CD4-positive, alpha-beta T cell (primary cell): ENCODE data around the gene GPR176. TPM values are rescaled to one million over a fixed set of nuclear protein-coding genes. Genes with fewer than 3 reads are reported as not detected.

ENCODE experiments used
- ATAC-seq: fragments of 200-7000 bp; cut with Tn5 transposase; one replicate; pipeline ENCODE4 v1.10.0; 2022; ENCODE audit warnings: mild to moderate bottlenecking; ENCODE audit not compliant: poor library complexity
- CTCF ChIA-PET: fragments of 350-600 bp; sonication (Branson Sonifier 250); formaldehyde crosslinking; loops from one replicate; lab custom pipeline; 2021; ENCODE audit warnings: antibody characterized with exemption, inconsistent platforms; lab: Charles Lee
- POLR2A ChIA-PET: fragments of 350-600 bp; sonication (Branson Sonifier 250); formaldehyde crosslinking; loops from one replicate; lab custom pipeline; 2021; ENCODE audit warnings: antibody characterized with exemption, inconsistent platforms; lab: Charles Lee
- DNase-seq, 14 experiments: peaks; one replicate each; pipeline ENCODE4 v3.0.0-alpha.2; 2013 to 2020; ENCODE audit warnings: mixed read lengths in 2 of 14
- H3K27ac ChIP-seq, 2 donors: one replicate each; pipeline versions ENCODE4 v1.5.1 to v1.7.0; 2013; ENCODE audit warnings: low read length in 2 of 2, low read depth in 1 of 2, mild to moderate bottlenecking in 1 of 2
- H3K27me3 ChIP-seq, 2 experiments: 1 replicate in 1 of 2; 2 replicates in 1 of 2; pipeline versions ENCODE4 v1.6.1 to v1.7.0; 2013; ENCODE audit warnings: low read length in 2 of 2, control low read depth in 1 of 2, mild to moderate bottlenecking in 1 of 2, moderate library complexity in 1 of 2; ENCODE audit not compliant: insufficient read depth in 2 of 2, control insufficient read depth in 1 of 2
- H3K36me3 ChIP-seq: one replicate; pipeline ENCODE4 v1.6.1; 2013; ENCODE audit warnings: low read length, control low read depth; ENCODE audit not compliant: insufficient read depth
- H3K4me1 ChIP-seq: one replicate; pipeline ENCODE4 v1.6.1; 2013; ENCODE audit warnings: low read length, control low read depth; ENCODE audit not compliant: insufficient read depth
- H3K4me3 ChIP-seq: one replicate; pipeline ENCODE4 v1.5.1; 2013; ENCODE audit warnings: mild to moderate bottlenecking, low read length, moderate library complexity
- H3K9me3 ChIP-seq, 2 experiments: 1 replicate in 1 of 2; 2 replicates in 1 of 2; pipeline versions ENCODE4 v1.6.1 to v1.7.0; 2013; ENCODE audit warnings: low read length in 2 of 2, mild to moderate bottlenecking in 2 of 2, control low read depth in 1 of 2, moderate library complexity in 1 of 2; ENCODE audit not compliant: control insufficient read depth in 1 of 2, insufficient read depth in 1 of 2
- H3K27ac Mint-ChIP-seq: one replicate; pipeline ENCODE4 v1.8.0; 2020; ENCODE audit warnings: mixed read lengths
- H3K27me3 Mint-ChIP-seq: one replicate; pipeline ENCODE4 v1.8.0; 2021; ENCODE audit warnings: mixed read lengths
- H3K36me3 Mint-ChIP-seq: one replicate; pipeline ENCODE4 v1.8.0; 2021; ENCODE audit warnings: low read depth, mixed read lengths
- H3K4me1 Mint-ChIP-seq: one replicate; pipeline ENCODE4 v1.8.0; 2021; ENCODE audit warnings: low read depth, mixed read lengths
- H3K4me3 Mint-ChIP-seq: one replicate; pipeline ENCODE4 v1.8.0; 2020; ENCODE audit warnings: mild to moderate bottlenecking, mixed read lengths
- H3K9me3 Mint-ChIP-seq: one replicate; pipeline ENCODE4 v1.8.0; 2020; ENCODE audit warnings: mixed read lengths
- intact Hi-C, 2 experiments: fragments of 100-400 bp; cut with DNase I in 1 of 2; cut with micrococcal nuclease in 1 of 2; formaldehyde crosslinking; loops; one replicate each; pipeline versions ENCODE4 v1.15.1 to v1.9.0; 2023 to 2025; cut with DNase I, micrococcal nuclease
- total RNA-seq, 174 experiments: library from RNA in 2 of 174; stranded (reverse) in 2 of 174; gene quantifications; one replicate each; pipeline ENCODE4 v1.2.3 and lab custom pipeline; 2021 to 2026
- TF ChIP-seq, protein P1 (sequence below): fragments of 200-600 bp; IDR thresholded peaks from one replicate; pipeline ENCODE4 v1.8.0; 2022; ENCODE audit warnings: antibody characterized with exemption, mild to moderate bottlenecking

GPR176 gene
- total RNA-seq, 2 experiments from 2014 or later: not detected

DNA sequence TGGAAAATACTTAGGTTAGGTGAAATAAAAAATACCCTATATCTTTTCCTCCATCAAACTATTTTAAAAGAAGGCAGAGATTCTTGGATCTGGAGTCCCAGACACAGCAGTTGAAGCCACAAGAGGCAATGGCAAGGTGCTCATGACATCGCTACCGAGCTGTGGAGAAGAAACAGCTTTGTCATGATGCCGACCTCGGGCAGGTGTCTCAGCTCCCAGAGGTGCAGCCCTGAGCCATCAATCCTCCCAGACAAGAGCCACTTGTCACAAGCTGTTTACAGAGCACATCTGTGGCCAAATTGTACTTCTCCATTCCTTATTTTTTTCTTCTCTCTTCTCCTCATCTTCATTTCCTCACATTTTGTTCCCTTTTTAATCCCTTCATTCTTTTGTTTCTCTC, 50.8 kb downstream of the GPR176 start:
- Mint-ChIP-seq H3K27me3 (peaks cover 12% of the 10 kb centered on the region), H3K9me3 (no peaks in the 10 kb centered on the region), H3K27ac (no peak overlapping the region), H3K36me3 (no peaks in the 10 kb centered on the region), H3K4me1 (no peaks in the 10 kb centered on the region), H3K4me3 (no peak overlapping the region)
- H3K27ac ChIP-seq: no peak overlapping the region
- TF ChIP-seq, protein P1, sequence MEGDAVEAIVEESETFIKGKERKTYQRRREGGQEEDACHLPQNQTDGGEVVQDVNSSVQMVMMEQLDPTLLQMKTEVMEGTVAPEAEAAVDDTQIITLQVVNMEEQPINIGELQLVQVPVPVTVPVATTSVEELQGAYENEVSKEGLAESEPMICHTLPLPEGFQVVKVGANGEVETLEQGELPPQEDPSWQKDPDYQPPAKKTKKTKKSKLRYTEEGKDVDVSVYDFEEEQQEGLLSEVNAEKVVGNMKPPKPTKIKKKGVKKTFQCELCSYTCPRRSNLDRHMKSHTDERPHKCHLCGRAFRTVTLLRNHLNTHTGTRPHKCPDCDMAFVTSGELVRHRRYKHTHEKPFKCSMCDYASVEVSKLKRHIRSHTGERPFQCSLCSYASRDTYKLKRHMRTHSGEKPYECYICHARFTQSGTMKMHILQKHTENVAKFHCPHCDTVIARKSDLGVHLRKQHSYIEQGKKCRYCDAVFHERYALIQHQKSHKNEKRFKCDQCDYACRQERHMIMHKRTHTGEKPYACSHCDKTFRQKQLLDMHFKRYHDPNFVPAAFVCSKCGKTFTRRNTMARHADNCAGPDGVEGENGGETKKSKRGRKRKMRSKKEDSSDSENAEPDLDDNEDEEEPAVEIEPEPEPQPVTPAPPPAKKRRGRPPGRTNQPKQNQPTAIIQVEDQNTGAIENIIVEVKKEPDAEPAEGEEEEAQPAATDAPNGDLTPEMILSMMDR: no peak
- H3K36me3 ChIP-seq: no peaks in the 10 kb centered on the region
- intact Hi-C loops: no loop called here
- H3K4me1 ChIP-seq: no peaks in the 10 kb centered on the region
- no peak for ATAC-seq
- peaks cover 0 to 5% of the 10 kb centered on the region in 2 experiments for H3K27me3 ChIP-seq
- POLR2A ChIA-PET: no interaction called here
- H3K4me3 ChIP-seq: no peak overlapping the region
- H3K9me3 ChIP-seq: no peaks in the 10 kb centered on the region
- DNase-seq: no peak
- CTCF ChIA-PET: no interaction called here

DNA sequence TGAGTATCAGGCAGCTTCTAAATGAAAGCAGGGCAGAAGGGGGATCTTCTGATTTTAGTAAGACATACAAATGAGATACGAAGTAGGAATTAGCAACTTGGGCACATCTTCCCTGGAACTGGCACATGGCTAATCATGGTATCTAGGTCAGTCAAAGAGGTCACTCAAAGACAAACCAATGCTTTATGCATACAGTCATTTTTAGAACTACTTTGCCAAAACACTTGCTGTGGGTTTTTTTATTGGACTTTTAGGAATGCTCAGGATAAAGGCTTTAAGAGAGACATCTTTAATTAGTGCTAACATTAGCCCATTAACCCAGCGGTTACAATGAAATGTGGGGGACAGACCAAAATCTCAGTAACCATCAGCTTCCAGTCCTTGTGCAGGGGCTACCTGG, 51.7 kb downstream of the GPR176 start:
- Histone ChIP-seq H3K4me3 (no peak overlapping the region), H3K9me3 (no peaks in the 10 kb centered on the region), H3K4me1 (no peaks in the 10 kb centered on the region), H3K27ac (no peak overlapping the region), H3K36me3 (no peaks in the 10 kb centered on the region), H3K27me3 (peaks cover 0 to 7% of the 10 kb centered on the region in 2 experiments)
- Mint-ChIP-seq H3K27ac (no peak overlapping the region), H3K4me3 (no peak overlapping the region), H3K4me1 (no peaks in the 10 kb centered on the region), H3K36me3 (no peaks in the 10 kb centered on the region), H3K9me3 (no peaks in the 10 kb centered on the region), H3K27me3 (peaks cover 18% of the 10 kb centered on the region)
- CTCF ChIA-PET: no interaction called here
- no peak for ATAC-seq
- DNase-seq: no peak
- TF ChIP-seq, protein P1: no peak
- intact Hi-C loops: no loop called here
- POLR2A ChIA-PET: no interaction called here

- H3K9me3 Mint-ChIP-seq: no peaks in the 10 kb centered on the region
- intact Hi-C loops: no loop called here
- no peaks in the 10 kb centered on the region for H3K4me1 ChIP-seq
Measured at GRCh38 chr15:39864116-39864515, 56.0 kb downstream of the GPR176 start.

More at GRCh38 chr15:39864116-39864515, 56.0 kb downstream of the GPR176 start:
- Mint-ChIP-seq H3K4me1 (no peaks in the 10 kb centered on the region), H3K27me3 (peaks cover 18% of the 10 kb centered on the region), H3K36me3 (no peaks in the 10 kb centered on the region), H3K27ac (no peak overlapping the region), H3K4me3 (no peak overlapping the region)
- Histone ChIP-seq H3K36me3 (no peaks in the 10 kb centered on the region), H3K27ac (no peak overlapping the region), H3K4me3 (no peak overlapping the region), H3K9me3 (no peaks in the 10 kb centered on the region), H3K27me3 (peaks cover 0 to 7% of the 10 kb centered on the region in 2 experiments)
- DNase-seq: no peak
- TF ChIP-seq, protein P1: no peak
- POLR2A ChIA-PET: no interaction called here
- ATAC-seq: no peak
- CTCF ChIA-PET: interaction anchor here (0.7 kb wide), 1 partner anchor 61 kb away, joined by 3 read pairs; no protein-coding TSS in a partner anchor
